Vagina (tissue), 2 donors: ENCODE results near the gene PAAF1. TPM values are rescaled to one million over a fixed set of nuclear protein-coding genes. Genes with fewer than 3 reads are reported as not detected.
"Not testable (repeated sequence)": the region's sequence is repeated elsewhere in the genome, so short reads cannot be mapped to it uniquely, and the experiment has no call there.

Experiments used
- DNase-seq, 2 donors: peaks; one replicate each; pipeline ENCODE4 v3.0.0-alpha.2; 2017; ENCODE audit errors: extremely low spot score in 2 of 2
- H3K27ac ChIP-seq: fragments of 200-600 bp; sonication (generic); one replicate; pipeline ENCODE4 v1.5.1; 2019
- H3K27me3 ChIP-seq: fragments of 200-600 bp; sonication (generic); one replicate; pipeline ENCODE4 v1.5.1; 2019
- H3K36me3 ChIP-seq, 2 donors: fragments of 200-600 bp; sonication (generic); one replicate each; pipeline ENCODE4 v1.5.1; 2017 to 2019
- H3K4me1 ChIP-seq: fragments of 200-600 bp; sonication (generic); one replicate; pipeline ENCODE4 v1.5.1; 2019
- H3K4me3 ChIP-seq, 2 donors: fragments of 200-600 bp; sonication (generic); 1 replicate in 1 of 2; 2 replicates in 1 of 2; pipeline ENCODE4 v1.5.1; 2016 to 2019
- H3K9me3 ChIP-seq: fragments of 200-600 bp; sonication (generic); one replicate; pipeline ENCODE4 v1.5.1; 2019
- CTCF ChIP-seq, 3 experiments: fragments of 450-650 bp in 2 of 3; fragments of 200-600 bp in 1 of 3; sonication (generic) in 1 of 3; IDR thresholded peaks; one replicate each; pipeline ENCODE4 v1.5.1; 2017 to 2019; ENCODE audit warnings: antibody characterized with exemption in 3 of 3, mild to moderate bottlenecking in 2 of 3, moderate library complexity in 2 of 3
- POLR2A ChIP-seq, 2 donors: fragments of 450-650 bp; IDR thresholded peaks; one replicate each; pipeline ENCODE4 v1.6.1; 2017; ENCODE audit warnings: antibody characterized with exemption in 2 of 2, mild to moderate bottlenecking in 2 of 2, moderate library complexity in 2 of 2
- POLR2AphosphoS5 ChIP-seq, 2 donors: sonication (generic); formaldehyde crosslinking; IDR thresholded peaks; one replicate each; pipeline ENCODE4 v1.9.0; 2017; ENCODE audit warnings: antibody characterized with exemption in 2 of 2, mild to moderate bottlenecking in 2 of 2, low read depth in 1 of 2; ENCODE audit not compliant: insufficient read depth in 1 of 2
- intact Hi-C: fragments of 100-400 bp; cut with DNase I; formaldehyde crosslinking; loops from one replicate; pipeline ENCODE4 v1.15.1; 2023
- total RNA-seq: library from RNA; depleted of rRNA; stranded (reverse); fragments of >200 nt; gene quantifications from one replicate; pipeline ENCODE4 v1.2.3, GENCODE V29; 2016

The PAAF1 gene
- total RNA-seq, 1 donor from 2014 or later, result 4.2 TPM

GRCh38 chr11:73931951-73932350 lies 55.2 kb downstream of the PAAF1 start:
- Histone ChIP-seq H3K9me3 (no peaks in the 10 kb centered on the region), H3K4me1 (no peaks in the 10 kb centered on the region), H3K4me3 (no peak overlapping the region), H3K27ac (no peak overlapping the region), H3K27me3 (no peaks in the 10 kb centered on the region), H3K36me3 (peaks cover 0 to 41% of the 10 kb centered on the region in 2 donors)
- DNase-seq, result no peak
- TF ChIP-seq POLR2A (IDR thresholded peaks at IDR 0.05), result no peak
- no peak for TF ChIP-seq CTCF (IDR thresholded peaks at IDR 0.05)
- no peak for TF ChIP-seq POLR2AphosphoS5 (IDR thresholded peaks at IDR 0.05; ENCODE audit: insufficient read depth in 1 of 2, low read depth in 1 of 2)
- intact Hi-C loops, result no loop called here

GRCh38 chr11:73932781-73933180 lies 56.0 kb downstream of the PAAF1 start:
- intact Hi-C loops, result no loop called here
- no peak for DNase-seq
- H3K27ac ChIP-seq, result no peak overlapping the region
- peaks cover 0 to 33% of the 10 kb centered on the region in 2 donors for H3K36me3 ChIP-seq
- no peaks in the 10 kb centered on the region for H3K9me3 ChIP-seq
- no peaks in the 10 kb centered on the region for H3K27me3 ChIP-seq
- TF ChIP-seq CTCF (IDR thresholded peaks at IDR 0.05) (no peak), POLR2AphosphoS5 (IDR thresholded peaks at IDR 0.05; ENCODE audit: insufficient read depth in 1 of 2, low read depth in 1 of 2) (no peak), POLR2A (IDR thresholded peaks at IDR 0.05) (no peak)
- no peaks in the 10 kb centered on the region for H3K4me1 ChIP-seq
- no peak overlapping the region for H3K4me3 ChIP-seq

GRCh38 chr11:73936047-73936446 lies 59.2 kb downstream of the PAAF1 start:
- H3K4me1 ChIP-seq, H3K27me3 ChIP-seq, H3K27ac ChIP-seq, H3K9me3 ChIP-seq, H3K4me3 ChIP-seq, DNase-seq, intact Hi-C loops: not testable (repeated sequence)
- peaks cover 0 to 18% of the 10 kb centered on the region in 2 donors for H3K36me3 ChIP-seq

- Histone ChIP-seq H3K36me3 (peaks cover 0 to 2% of the 10 kb centered on the region in 2 donors), H3K4me1 (no peaks in the 10 kb centered on the region), H3K4me3 (no peak overlapping the region), H3K27me3 (no peaks in the 10 kb centered on the region), H3K27ac (no peak overlapping the region), H3K9me3 (no peaks in the 10 kb centered on the region)
- TF ChIP-seq POLR2AphosphoS5 (IDR thresholded peaks at IDR 0.05; ENCODE audit: insufficient read depth in 1 of 2, low read depth in 1 of 2), result no peak
- TF ChIP-seq CTCF (IDR thresholded peaks at IDR 0.05), result no peak
- TF ChIP-seq POLR2A (IDR thresholded peaks at IDR 0.05), result no peak
- intact Hi-C loops, result no loop called here
- DNase-seq, result no peak
These were observed 62.3 kb downstream of the PAAF1 start for GRCh38 chr11:73939096-73939495.

GRCh38 chr11:73940801-73941570 lies 64.2 kb downstream of the PAAF1 start:
- no peaks in the 10 kb centered on the region for H3K27me3 ChIP-seq
- intact Hi-C loops, result no loop called here

More at GRCh38 chr11:73940801-73941570, 64.2 kb downstream of the PAAF1 start:
- Histone ChIP-seq H3K27ac (no peak overlapping the region), H3K4me3 (no peak overlapping the region), H3K9me3 (no peaks in the 10 kb centered on the region), H3K4me1 (no peaks in the 10 kb centered on the region), H3K36me3 (no peaks in the 10 kb centered on the region)
- no peak for TF ChIP-seq CTCF (IDR thresholded peaks at IDR 0.05)
- TF ChIP-seq POLR2AphosphoS5 (IDR thresholded peaks at IDR 0.05; ENCODE audit: insufficient read depth in 1 of 2, low read depth in 1 of 2), result no peak
- no peak for TF ChIP-seq POLR2A (IDR thresholded peaks at IDR 0.05)
- no peak for DNase-seq
